ENCODE data around the gene PIGU. TPM values are rescaled to one million over a fixed set of nuclear protein-coding genes. Genes with fewer than 3 reads are reported as not detected.
"Not testable (repeated sequence)": the region's sequence is repeated elsewhere in the genome, so short reads cannot be mapped to it uniquely, and the experiment has no call there.

Gene PIGU
- total and polyA plus RNA-seq, 2 of the 13 experiments (the other 11 are each of a cell fraction or from before 2014, with no cell fraction given) = 45.5 to 231 TPM

DNA sequence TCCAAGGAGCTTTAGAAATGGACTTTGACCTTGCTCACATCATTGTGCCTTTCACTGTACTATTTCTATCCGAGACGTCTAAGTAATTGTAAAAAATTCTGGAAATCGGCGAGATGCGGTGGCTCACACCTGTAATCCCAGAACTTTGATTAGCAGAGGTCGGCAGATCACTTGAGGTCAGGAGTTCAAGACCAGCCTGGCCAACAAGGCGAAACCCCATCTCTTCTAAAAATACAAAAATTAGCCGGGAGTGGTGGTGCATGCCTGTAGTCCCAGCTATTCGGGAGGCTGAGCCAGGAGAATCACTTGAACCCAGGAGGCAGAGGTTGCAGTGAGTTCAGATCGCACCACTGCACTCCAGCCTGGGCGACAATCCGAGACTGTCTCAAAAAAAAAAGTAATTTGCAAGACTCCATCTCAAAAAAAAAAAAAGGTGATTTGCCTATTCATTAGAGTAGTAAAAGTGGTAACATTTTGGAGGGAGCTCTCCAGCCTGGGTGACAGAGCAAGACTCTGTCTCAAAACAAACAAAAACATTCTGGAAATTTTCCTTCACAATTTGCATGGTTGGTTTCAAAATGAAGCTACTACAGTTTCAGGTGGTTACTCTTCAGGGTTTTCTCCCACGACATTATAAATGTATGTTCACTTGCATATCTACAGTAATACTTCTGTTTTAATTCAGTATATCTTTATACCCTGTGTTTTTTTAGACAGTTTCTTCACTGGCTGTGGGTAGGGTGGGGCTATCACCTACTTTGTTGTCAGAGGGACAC lies 42.5 kb upstream of the PIGU start:
- intact Hi-C loops (cut with micrococcal nuclease; ENCODE audit: unreplicated experiment); in situ Hi-C loops (cut with HindIII; ENCODE audit: extremely low pct_ligation_motif_present, low pct_unique_long_range_greater_than_20kb); H2AFZ ChIP-seq (ENCODE audit: low read length); FAIRE-seq; H4K20me1 ChIP-seq (ENCODE audit: insufficient read depth, low read length); H3K27me3 ChIP-seq (ENCODE audit: control insufficient read depth in 1 of 2, insufficient read depth in 2 of 2, low read length in 2 of 2); H3K9ac ChIP-seq (ENCODE audit: insufficient read depth, low read depth, low read length); H3K4me2 ChIP-seq (ENCODE audit: low read depth, low read length); H3K27ac ChIP-seq (ENCODE audit: extremely low read length, insufficient read depth, low read length); H3K4me3 ChIP-seq (replicated peaks in 1 of 3; ENCODE audit: insufficient read depth in 1 of 3, low read depth in 2 of 3, low read length in 3 of 3); CTCF ChIA-PET (ENCODE audit: low intra/inter-chr PET ratio, low total read pairs); BruUV-seq (replicated peaks); H3K79me2 ChIP-seq (ENCODE audit: insufficient read depth, low read length); ATAC-seq; H3K9me3 ChIP-seq (ENCODE audit: low read length); DNase-seq (ENCODE audit: low spot score); TF ChIP-seq HNF4G (CRISPR knock-in tag; IDR thresholded peaks at IDR 0.05; ENCODE audit: borderline replicate concordance, low read depth): not testable (repeated sequence)
- TF ChIP-seq DR1 (CRISPR knock-in tag; IDR thresholded peaks at IDR 0.05) (0 out of 2 replicates have a peak, but pooled peaks have one; percentile 17), HNF4G (IDR thresholded peaks at IDR 0.05; ENCODE audit: borderline replicate concordance, low read depth, low read length) (0 out of 2 replicates have a peak, but pooled peaks have one; percentile 10), HNF4A (CRISPR knock-in tag; IDR thresholded peaks at IDR 0.05) (peak; percentile 62; the same call in 1 of the 2 replicates), PRPF4 (IDR thresholded peaks at IDR 0.05; ENCODE audit: low read depth, low read length, poor library complexity, severe bottlenecking) (peak; percentile 39)
- H3K36me3 ChIP-seq (replicated peaks in 1 of 2; ENCODE audit: control insufficient read depth in 1 of 2, insufficient read depth in 2 of 2, low read length in 2 of 2) = peaks cover 11 to 31% of the 10 kb centered on the region in 2 experiments
- 96% methylated on average over 13 of the region's 13 CpGs for WGBS (ENCODE audit: low lambda C conversion rate)
- POLR2A ChIA-PET = interaction anchor here (16.2 kb wide), 1 partner anchor 15 kb away, joined by 168 read pairs; the partner anchor contains the start of gene TP53INP2
- H3K4me1 ChIP-seq (ENCODE audit: insufficient read depth, low read length) = peaks cover 62% of the 10 kb centered on the region
